ENCODE results near the gene REN.

Gene REN

DNA sequence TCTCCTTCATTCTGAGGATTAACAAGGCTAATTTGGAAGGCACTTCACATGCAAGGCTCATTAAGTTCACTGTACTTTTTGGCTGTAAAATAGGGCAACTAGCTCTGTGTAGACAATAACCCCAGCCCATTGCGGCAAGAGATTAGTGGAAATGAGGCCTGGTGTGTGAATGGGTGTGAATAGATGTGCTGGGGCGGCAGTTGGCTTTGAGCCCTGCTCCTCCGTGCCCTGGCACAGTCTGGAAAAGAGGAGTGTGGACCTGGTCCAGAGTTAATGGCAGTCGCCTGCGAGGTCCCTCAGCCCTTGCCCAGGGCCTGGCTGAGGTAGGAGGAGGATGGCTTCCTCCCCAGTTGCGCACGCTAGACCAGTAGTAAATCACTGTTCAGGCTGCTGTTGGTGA, 25.3 kb upstream of the REN start:
- H3K27ac ChIP-seq (replicated peaks) = no peak overlapping the region
- no peak for DNase-seq (ENCODE audit: low read depth in 1 of 2, low spot score in 1 of 2)
- H3K27me3 ChIP-seq (ENCODE audit: insufficient read depth, poor library complexity, severe bottlenecking) = peaks cover 39% of the 10 kb centered on the region
- H3K4me3 ChIP-seq (replicated peaks; ENCODE audit: insufficient read depth, low read length) = no peak overlapping the region
- TF ChIP-seq GABPA (IDR thresholded peaks at IDR 0.05; ENCODE audit: low read depth) (no peak), SPI1 (IDR thresholded peaks at IDR 0.05; ENCODE audit: borderline replicate concordance, low read depth) (no peak), POLR2AphosphoS5 (IDR thresholded peaks at IDR 0.05; ENCODE audit: low read depth) (no peak)
- TF ChIP-seq, protein P1, sequence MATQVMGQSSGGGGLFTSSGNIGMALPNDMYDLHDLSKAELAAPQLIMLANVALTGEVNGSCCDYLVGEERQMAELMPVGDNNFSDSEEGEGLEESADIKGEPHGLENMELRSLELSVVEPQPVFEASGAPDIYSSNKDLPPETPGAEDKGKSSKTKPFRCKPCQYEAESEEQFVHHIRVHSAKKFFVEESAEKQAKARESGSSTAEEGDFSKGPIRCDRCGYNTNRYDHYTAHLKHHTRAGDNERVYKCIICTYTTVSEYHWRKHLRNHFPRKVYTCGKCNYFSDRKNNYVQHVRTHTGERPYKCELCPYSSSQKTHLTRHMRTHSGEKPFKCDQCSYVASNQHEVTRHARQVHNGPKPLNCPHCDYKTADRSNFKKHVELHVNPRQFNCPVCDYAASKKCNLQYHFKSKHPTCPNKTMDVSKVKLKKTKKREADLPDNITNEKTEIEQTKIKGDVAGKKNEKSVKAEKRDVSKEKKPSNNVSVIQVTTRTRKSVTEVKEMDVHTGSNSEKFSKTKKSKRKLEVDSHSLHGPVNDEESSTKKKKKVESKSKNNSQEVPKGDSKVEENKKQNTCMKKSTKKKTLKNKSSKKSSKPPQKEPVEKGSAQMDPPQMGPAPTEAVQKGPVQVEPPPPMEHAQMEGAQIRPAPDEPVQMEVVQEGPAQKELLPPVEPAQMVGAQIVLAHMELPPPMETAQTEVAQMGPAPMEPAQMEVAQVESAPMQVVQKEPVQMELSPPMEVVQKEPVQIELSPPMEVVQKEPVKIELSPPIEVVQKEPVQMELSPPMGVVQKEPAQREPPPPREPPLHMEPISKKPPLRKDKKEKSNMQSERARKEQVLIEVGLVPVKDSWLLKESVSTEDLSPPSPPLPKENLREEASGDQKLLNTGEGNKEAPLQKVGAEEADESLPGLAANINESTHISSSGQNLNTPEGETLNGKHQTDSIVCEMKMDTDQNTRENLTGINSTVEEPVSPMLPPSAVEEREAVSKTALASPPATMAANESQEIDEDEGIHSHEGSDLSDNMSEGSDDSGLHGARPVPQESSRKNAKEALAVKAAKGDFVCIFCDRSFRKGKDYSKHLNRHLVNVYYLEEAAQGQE (IDR thresholded peaks at IDR 0.05; ENCODE audit: insufficient replicate concordance, low read depth) = no peak
- TF ChIP-seq, protein P2, sequence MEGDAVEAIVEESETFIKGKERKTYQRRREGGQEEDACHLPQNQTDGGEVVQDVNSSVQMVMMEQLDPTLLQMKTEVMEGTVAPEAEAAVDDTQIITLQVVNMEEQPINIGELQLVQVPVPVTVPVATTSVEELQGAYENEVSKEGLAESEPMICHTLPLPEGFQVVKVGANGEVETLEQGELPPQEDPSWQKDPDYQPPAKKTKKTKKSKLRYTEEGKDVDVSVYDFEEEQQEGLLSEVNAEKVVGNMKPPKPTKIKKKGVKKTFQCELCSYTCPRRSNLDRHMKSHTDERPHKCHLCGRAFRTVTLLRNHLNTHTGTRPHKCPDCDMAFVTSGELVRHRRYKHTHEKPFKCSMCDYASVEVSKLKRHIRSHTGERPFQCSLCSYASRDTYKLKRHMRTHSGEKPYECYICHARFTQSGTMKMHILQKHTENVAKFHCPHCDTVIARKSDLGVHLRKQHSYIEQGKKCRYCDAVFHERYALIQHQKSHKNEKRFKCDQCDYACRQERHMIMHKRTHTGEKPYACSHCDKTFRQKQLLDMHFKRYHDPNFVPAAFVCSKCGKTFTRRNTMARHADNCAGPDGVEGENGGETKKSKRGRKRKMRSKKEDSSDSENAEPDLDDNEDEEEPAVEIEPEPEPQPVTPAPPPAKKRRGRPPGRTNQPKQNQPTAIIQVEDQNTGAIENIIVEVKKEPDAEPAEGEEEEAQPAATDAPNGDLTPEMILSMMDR (IDR thresholded peaks at IDR 0.05; ENCODE audit: insufficient read depth, low read length) = no peak

DNA sequence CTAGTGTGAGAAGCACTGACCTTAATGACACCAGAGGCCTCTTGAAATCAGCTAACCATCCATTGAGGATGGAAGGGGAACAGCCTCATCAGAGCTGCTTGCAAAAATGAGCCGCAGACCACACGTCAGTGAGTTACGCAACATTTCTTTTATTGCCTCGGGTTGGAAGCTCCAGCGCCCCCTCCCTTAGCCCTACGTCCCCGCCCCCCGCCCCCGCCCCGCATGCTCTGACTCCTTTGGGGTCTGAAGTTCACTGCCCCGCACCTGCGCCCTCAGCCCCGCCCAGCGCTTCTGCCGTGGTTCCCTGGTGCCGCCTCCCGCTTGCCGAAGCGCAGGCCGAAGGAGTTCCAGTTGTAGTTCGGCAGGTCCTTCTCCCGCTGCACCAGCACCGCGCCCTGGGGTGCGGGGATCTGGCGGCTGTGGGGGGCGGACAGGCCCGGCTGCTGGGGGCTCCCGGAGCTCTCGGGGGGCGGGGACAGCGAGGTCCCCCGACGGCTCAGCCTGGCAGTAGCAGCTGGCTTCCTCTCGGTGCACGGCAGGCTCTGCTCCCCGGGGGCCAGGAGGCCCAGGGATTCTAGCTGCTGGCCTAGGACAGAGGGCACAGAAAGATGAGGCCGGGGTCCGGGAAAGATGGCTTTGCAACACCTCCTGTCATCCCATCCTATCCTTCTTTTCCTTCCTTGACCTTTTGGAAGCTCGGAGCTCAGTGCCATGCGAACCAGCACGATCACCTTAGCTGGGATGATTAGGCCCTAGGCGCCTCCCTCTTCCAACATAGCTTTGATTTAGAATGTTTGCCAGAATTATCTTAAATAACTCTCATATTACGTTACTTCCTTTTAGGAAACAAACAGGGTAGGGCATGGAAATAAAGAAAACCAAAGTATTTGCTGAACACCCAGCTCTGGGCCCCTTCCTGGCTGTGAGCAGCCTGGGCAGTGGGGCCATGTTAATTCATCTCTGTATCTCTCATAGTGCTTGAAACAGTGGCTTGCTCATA, 24.4 kb upstream of the REN start:
- peak; percentile 85 for DNase-seq (ENCODE audit: low read depth in 1 of 2, low spot score in 1 of 2)
- Histone ChIP-seq H3K27me3 (ENCODE audit: insufficient read depth, poor library complexity, severe bottlenecking) (peaks cover 36% of the 10 kb centered on the region), H3K4me3 (replicated peaks; ENCODE audit: insufficient read depth, low read length) (peak overlapping the region; percentile 18), H3K27ac (replicated peaks) (no peak overlapping the region)
- TF ChIP-seq POLR2AphosphoS5 (IDR thresholded peaks at IDR 0.05; ENCODE audit: low read depth) (no peak), SPI1 (IDR thresholded peaks at IDR 0.05; ENCODE audit: borderline replicate concordance, low read depth) (peak; percentile 28; the same call in 1 of the 2 replicates)
- TF ChIP-seq, protein P2 (IDR thresholded peaks at IDR 0.05; ENCODE audit: insufficient read depth, low read length) = no peak

DNA sequence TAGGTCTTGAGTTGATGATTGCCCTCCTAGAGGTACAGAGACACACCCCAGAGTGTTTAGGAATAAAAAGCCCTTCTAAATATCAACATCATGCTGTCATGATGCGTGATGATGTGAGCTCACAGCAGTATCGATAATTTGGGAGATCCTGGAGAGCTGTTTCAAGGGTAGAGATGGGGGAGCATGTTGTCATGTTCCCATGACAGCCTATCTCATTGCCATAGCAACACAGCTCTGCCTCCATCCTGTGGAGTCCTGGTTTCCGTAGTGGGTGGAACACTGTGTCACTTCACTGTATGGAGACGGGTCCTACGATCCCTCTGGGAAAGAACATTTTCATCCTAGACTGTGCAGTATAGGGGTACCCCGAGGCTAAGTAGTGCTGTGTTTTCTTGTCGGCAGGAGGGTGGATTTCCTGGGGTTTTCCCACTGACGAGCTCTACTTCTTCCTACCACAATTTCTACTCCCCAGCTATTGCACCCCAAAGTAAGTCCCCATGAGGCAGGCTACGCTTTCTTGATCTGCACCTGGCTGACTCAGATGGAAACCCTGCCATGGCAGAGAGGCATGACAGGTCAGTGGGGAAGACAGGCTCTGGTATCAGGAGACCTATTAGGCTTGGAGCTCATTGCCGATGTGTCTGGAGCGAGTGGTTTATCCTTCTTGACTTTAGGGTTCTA, 23.0 kb upstream of the REN start:
- Histone ChIP-seq H3K27ac (replicated peaks) (no peak overlapping the region), H3K27me3 (ENCODE audit: insufficient read depth, poor library complexity, severe bottlenecking) (peaks cover 30% of the 10 kb centered on the region), H3K4me3 (replicated peaks; ENCODE audit: insufficient read depth, low read length) (no peak overlapping the region)
- no peak for DNase-seq (ENCODE audit: low read depth in 1 of 2, low spot score in 1 of 2)
- TF ChIP-seq POLR2AphosphoS5 (IDR thresholded peaks at IDR 0.05; ENCODE audit: low read depth) (no peak), SPI1 (IDR thresholded peaks at IDR 0.05; ENCODE audit: borderline replicate concordance, low read depth) (no peak), GABPA (IDR thresholded peaks at IDR 0.05; ENCODE audit: low read depth) (no peak)
- TF ChIP-seq, protein P2 (IDR thresholded peaks at IDR 0.05; ENCODE audit: insufficient read depth, low read length) = no peak
- TF ChIP-seq, protein P1 (IDR thresholded peaks at IDR 0.05; ENCODE audit: insufficient replicate concordance, low read depth) = no peak

Measured in HL-60 (cell line).